GM23248 (cell line): ENCODE measurements around the gene MECP2.

Experiments
- EZH2 ChIP-seq: fragments of 200-600 bp; sonication (generic); IDR thresholded peaks from 2 replicates; pipeline ENCODE4 v1.6.1; 2018; ENCODE audit warnings: antibody characterized with exemption, mild to moderate bottlenecking; ENCODE audit not compliant: insufficient read depth, poor library complexity, severe bottlenecking
- EZH2phosphoT487 ChIP-seq: fragments of 200-600 bp; sonication (generic); IDR thresholded peaks from 2 replicates; pipeline ENCODE4 v1.6.1; 2018; ENCODE audit warnings: antibody characterized with exemption, moderate library complexity, mild to moderate bottlenecking, low read depth; ENCODE audit not compliant: insufficient read depth

GRCh38 chrX:154115071-154115470, 17.6 kb upstream of the MECP2 start:
- TF ChIP-seq EZH2 (no peak), EZH2phosphoT487 (no peak)
